AG04449 (cell line): ENCODE results near the gene TM7SF2.

ENCODE experiments used
- CTCF ChIA-PET: fragments of 350-600 bp; formaldehyde crosslinking; extraction: SDS; loops from one replicate; lab custom pipeline; 2021; ENCODE audit warnings: antibody characterized with exemption; lab: Yijun Ruan, JAX
- POLR2A ChIA-PET: fragments of 400-600, 350-600 bp; formaldehyde crosslinking; extraction: SDS; loops from one replicate; lab custom pipeline; 2020; ENCODE audit warnings: antibody characterized with exemption, inconsistent platforms; lab: Yijun Ruan, JAX
- DNase-seq: peaks from one replicate; pipeline ENCODE4 v3.0.0-alpha.2; 2010; ENCODE audit warnings: low read depth, low spot score
- H3K4me3 ChIP-seq: 2 replicates; pipeline ENCODE4 v1.5.1; 2011; ENCODE audit warnings: low read depth, mild to moderate bottlenecking, control low read depth, low read length
- CTCF ChIP-seq: IDR thresholded peaks from one replicate; pipeline ENCODE4 v1.5.1; 2011; ENCODE audit warnings: mild to moderate bottlenecking, moderate library complexity, low read length, control low read depth, inconsistent platforms; ENCODE audit not compliant: insufficient read depth; ENCODE audit errors: missing control alignments

TM7SF2 gene

GRCh38 chr11:65128182-65129145 is 16.8 kb downstream of the TM7SF2 start:
- no peak for DNase-seq
- ChIA-PET CTCF (interaction anchor here (1.3 to 1.9 kb wide), 4 partner anchors 11 to 114 kb away, joined by 3 to 11 read pairs (median 5); partner anchors contain the start of genes ARL2, TM7SF2 and ZNHIT2), POLR2A (interaction anchor here (0.6 kb wide), 1 partner anchor 334 kb away, joined by 3 read pairs; no protein-coding TSS in a partner anchor)
- TF ChIP-seq CTCF = no peak
- no peak overlapping the region for H3K4me3 ChIP-seq

GRCh38 chr11:65129649-65130441 is 18.2 kb downstream of the TM7SF2 start:
- no peak for DNase-seq
- TF ChIP-seq CTCF = no peak
- ChIA-PET POLR2A (interaction anchor here (2.4 kb wide), 1 partner anchor 8 kb away, joined by 12 read pairs; the partner anchor contains the start of genes FAU and MRPL49), CTCF (interaction anchor here (0.7 to 1.6 kb wide), 4 partner anchors 9 to 19 kb away, joined by 3 to 6 read pairs (median 4); partner anchors contain the start of genes TM7SF2 and ZNHIT2)
- H3K4me3 ChIP-seq = no peak overlapping the region

- no peak for TF ChIP-seq CTCF
- no peak for DNase-seq
- ChIA-PET POLR2A (interaction anchor here (2.4 kb wide), 1 partner anchor 9 kb away, joined by 12 read pairs; the partner anchor contains the start of genes FAU and MRPL49), CTCF (interaction anchor here (0.8 to 1.8 kb wide), 7 partner anchors 8 to 51 kb away, joined by 3 to 5 read pairs (median 3); partner anchors contain the start of genes CAPN1, MRPL49, TM7SF2 and ZNHIT2)
- no peak overlapping the region for H3K4me3 ChIP-seq
These were observed 19.2 kb downstream of the TM7SF2 start for GRCh38 chr11:65130631-65131416.

GRCh38 chr11:65131417-65131776 is 19.7 kb downstream of the TM7SF2 start:
- POLR2A ChIA-PET = interaction anchor here (2.4 kb wide), 1 partner anchor 9 kb away, joined by 12 read pairs; the partner anchor contains the start of genes FAU and MRPL49
- no peak for TF ChIP-seq CTCF
- H3K4me3 ChIP-seq = no peak overlapping the region
- DNase-seq = no peak
- CTCF ChIA-PET = interaction anchor here (0.7 to 1.8 kb wide), 7 partner anchors 9 to 50 kb away, joined by 3 to 4 read pairs (median 3); partner anchors contain the start of genes CAPN1 and MRPL49

- no peak for TF ChIP-seq CTCF
- H3K4me3 ChIP-seq = no peak overlapping the region
- ChIA-PET POLR2A (interaction anchor here (2.4 kb wide), 1 partner anchor 10 kb away, joined by 12 read pairs; the partner anchor contains the start of genes FAU and MRPL49), CTCF (interaction anchor here (0.7 to 1.8 kb wide), 9 partner anchors 10 to 49 kb away, joined by 3 to 4 read pairs (median 3); partner anchors contain the start of genes CAPN1 and MRPL49)
- no peak for DNase-seq
These were observed 20.2 kb downstream of the TM7SF2 start for GRCh38 chr11:65131895-65132237.
